Ecto neural progenitor cell (in vitro differentiated cells): ENCODE data around the gene MAFG.
A peak's percentile ranks its signal among the peaks of the same experiment; 100 is the strongest.

Experiments
- DNase-seq: peaks from one replicate; pipeline ENCODE4 v3.0.0-alpha.2; 2018; ENCODE audit warnings: low spot score

Gene MAFG

DNA sequence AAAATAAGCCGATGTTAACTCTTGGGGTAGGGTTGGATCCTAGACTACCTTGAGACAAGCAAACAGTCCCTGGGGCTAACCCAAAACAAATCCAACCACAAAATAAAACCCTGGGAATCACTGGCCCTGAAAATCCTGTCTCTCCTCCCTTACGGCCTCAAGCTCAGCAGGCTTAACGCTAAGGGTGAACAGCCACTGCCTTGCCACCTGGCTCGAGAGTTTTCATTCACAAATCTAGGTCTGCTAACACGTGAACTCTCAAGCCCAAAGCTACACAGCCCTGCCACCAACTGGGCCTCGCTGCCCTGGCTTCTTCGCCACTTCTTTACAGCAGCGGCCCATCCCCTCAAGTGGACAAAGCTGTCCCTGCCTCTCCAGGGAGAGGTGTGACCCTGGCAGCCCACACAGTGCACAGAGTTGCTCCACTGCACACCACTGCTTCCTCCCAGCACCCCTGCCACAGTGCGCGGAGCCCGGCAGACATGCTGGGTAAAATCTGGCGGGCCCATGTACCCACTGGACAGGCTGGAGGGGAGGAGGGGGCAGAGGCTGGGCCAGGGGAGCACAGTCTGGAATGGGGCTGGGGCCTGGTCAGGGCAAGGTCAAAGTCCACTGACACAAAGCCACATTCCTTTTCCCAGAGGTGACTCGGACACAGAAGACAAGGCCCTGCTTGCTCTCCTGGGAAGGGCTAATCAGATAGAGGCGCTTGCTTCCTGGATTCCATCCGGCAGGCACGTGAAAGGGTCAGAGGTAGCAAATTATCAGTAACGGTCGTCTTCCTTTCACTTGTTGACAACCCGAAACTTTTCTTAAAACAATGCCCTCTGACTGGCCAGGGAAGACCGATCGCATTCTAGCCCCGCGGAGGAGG lies 17.3 kb downstream of the MAFG start:
- peak; percentile 69 for DNase-seq

DNA sequence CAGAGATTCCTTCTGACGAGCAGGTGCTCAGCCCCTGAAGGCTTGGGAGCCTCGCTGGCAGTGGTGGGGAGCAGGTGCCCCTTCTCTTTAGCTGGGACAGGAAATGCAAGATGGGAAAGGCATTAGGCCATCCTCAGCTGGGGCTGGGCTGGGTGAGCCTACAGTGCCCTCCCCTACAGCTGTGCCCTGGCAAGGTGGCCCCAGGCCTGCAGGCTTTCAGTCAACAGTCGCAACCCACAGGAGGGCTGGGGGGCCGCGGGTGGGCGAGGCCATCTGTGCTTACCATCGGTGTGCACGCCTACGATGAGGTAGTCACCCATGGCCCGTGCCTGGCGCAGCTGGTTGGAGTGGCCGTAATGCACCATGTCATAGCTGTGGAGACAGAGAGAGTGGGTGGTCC lies 18.3 kb downstream of the MAFG start:
- no peak for DNase-seq

- DNase-seq = no peak
Measured at GRCh38 chr17:81908793-81909192, 18.7 kb downstream of the MAFG start.

DNA sequence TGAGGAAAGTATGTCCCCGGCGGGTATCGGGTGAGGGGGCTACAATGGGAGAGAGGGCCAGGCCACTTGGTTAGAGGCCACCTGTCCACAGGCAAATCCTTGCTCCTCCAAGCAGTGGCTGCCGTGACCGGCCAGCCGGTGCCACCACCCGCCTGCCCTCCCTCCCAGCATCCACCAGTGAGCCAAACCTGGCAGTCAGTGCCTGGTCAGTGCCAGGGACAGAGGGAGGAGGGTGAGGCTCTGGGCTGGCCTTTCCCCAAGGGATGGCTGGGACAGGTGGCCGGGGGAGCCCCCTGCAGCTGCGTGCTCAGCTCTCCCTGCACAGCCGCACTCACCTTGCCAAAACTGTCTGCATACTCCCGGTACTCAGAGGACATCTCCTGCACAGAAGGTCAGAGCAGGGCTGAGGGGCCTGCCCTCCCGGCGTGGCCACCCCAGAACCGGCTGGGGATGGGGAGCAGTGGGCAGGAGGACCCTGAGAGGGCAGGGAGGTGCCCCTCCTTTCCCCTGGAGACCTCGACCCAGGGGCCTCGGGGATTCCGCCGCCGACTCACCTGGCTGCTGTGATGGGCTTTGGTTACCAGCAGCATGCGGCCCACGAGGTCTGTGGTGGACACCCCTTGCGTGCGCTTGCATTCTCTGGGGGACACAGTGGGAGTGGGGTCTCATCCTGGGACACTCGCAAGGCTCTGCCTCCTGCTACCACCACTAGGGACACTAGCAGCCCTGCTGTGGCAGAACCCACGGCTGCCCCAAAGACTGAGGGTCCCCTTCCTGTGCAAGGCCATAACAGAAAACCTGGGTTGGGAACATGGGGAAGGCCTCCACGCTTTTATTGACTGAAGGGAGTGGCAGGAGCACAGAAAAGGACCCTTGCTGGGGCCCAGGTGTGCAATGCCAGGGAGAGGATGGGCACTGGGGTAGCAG lies 20.1 kb downstream of the MAFG start:
- no peak for DNase-seq

GRCh38 chr17:81906476-81907218 lies 20.9 kb downstream of the MAFG start:
- DNase-seq = no peak

DNA sequence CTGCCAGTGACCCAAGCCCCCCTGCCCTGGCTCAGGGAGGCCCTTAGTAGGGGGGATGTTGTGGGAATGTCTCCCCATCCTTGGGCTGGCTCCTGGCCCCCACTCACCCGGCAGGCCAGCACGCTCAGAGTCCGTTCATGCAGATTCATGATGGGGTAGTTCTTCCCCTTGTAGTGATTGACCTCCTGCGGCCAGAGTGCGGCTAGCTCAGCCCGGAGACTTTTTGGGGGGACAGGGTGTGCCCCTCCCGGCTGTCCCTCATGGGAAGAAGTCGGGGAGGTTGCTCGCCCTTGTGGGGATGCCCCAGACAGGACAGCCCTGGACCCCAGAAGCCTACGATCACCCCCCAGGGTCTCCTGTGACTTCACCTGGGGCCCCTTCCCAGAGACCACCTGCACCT lies 21.5 kb downstream of the MAFG start:
- no peak for DNase-seq

GRCh38 chr17:81905424-81905875 lies 22.1 kb downstream of the MAFG start:
- no peak for DNase-seq

GRCh38 chr17:81904600-81905423 lies 22.7 kb downstream of the MAFG start:
- DNase-seq = no peak

DNA sequence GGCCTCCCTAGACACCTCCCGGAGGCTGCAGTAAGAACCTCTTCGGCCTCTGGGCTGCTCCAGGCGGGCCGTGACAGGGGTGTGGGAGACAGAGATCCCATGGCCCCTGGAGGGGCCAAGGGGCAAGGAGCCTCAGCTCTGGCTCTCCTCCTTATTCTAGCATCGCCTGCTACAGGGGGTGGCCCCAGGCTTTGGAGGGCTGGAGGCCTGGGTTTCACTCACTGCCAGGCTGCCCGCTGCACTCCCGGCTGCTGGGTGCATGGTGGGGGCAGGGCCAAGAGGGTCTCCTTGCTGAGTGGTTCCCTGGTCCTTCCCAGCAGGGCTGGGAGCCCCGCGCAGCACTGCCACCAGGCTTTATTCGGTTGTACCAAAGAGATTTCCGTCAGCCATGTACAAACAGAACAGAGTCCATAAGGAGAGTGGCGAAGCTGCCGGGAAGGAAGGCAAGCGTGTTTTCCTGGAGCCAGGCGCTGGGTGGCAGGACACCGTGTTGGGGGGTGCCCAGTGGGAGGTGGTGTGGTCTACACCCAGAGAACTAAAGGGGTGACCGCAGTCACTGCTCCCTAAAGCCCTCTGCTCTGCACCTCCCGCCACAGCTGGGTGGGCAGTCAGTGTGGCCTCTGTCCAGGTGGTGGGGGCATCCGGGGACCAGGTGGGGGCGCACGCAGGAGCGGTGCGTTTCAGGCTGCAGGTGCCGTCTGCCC lies 23.5 kb downstream of the MAFG start:
- DNase-seq = no peak

GRCh38 chr17:81903415-81903831 lies 24.1 kb downstream of the MAFG start:
- no peak for DNase-seq

- no peak for DNase-seq
Measured at GRCh38 chr17:81902653-81903414, 24.7 kb downstream of the MAFG start.

DNA sequence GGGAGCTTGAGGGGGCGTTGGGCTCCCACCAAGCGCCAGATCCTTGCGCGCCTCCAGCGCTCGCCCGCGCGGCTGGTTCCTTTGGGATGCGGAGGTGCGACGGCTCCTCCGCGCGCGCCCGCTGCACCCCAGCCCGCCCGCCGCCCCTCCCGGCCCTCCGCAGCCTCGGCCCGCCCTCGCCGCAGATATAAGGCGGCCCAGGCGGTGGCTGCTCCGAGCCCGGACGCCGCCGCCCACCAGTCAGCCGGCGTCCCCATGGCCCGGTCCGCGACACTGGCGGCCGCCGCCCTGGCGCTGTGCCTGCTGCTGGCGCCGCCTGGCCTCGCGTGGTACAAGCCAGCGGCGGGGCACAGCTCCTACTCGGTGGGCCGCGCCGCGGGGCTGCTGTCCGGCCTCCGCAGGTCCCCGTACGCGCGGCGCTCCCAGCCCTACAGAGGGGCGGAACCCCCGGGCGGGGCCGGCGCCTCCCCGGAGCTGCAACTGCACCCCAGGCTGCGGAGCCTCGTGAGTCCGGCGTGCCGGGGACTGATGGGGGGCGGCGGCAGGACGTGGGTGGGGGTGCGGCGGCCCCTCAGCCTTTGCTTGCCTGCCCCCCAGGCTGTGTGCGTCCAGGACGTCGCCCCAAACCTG lies 25.4 kb downstream of the MAFG start, which contains the start of gene NPB:
TSS of gene NPB (plus strand) at position 216 of the 630 bp plus-strand sequence. CDS start at position 256, 40 bp downstream.
- no peak for DNase-seq

- no peak for DNase-seq
Measured at GRCh38 chr17:81901167-81902022, 26.1 kb downstream of the MAFG start.

DNA sequence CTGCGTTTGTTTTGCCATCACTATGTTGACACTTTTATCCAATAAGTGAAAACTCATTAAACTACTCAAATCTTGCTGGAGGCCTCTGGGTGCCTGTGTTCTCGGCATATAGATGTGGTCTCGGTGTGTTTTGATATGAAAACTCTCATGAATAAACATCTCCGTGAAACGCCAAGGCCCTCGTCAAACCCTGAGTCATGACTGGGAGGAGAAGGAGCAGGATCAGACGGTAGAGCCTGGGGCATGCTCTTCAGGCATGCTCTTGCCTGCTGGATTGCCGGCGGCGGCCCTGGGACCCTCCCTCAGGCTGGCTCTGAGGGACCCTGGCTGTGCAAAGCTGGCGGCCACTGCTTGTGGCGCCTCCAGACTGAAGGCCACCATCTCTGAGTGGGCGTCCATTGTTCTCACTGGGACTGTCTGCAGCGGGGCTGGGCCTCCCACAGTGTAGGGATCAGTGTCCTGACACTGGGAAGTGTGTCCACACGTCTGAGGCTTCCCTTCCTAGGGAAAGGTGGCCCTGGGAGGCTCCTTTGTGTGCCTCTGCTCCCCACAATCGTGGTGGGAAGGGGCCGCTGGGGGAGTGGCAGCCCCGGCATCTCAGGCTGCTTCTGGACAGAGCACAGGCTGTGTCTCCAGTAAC lies 27.2 kb downstream of the MAFG start:
- DNase-seq = no peak

GRCh38 chr17:81899514-81900166 lies 27.9 kb downstream of the MAFG start:
- DNase-seq = no peak

DNA sequence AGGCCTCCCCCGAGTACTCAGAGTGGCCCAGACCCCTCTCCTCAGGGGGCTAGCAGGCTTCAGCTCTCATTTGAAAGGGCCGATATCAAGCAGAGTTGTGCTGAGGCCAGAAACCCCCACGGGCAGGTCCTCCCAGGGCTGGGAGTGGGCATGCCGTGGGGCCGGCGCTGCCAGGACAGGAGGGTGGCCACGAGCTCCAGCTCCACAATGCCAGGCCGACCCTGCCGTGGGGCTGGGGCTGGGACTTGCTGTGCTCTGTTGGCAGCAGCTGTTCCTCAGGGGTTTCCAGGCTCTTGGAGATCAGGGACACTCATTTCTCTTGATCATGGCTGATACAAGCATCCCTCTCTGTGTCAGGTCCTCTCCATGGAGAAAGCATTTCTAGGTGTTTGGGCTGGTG lies 28.6 kb downstream of the MAFG start:
- DNase-seq = no peak
